ENCODE measurements around the gene RNF150. TPM values are rescaled to one million over a fixed set of nuclear protein-coding genes. Genes with fewer than 3 reads are reported as not detected.

The RNF150 gene
- total RNA-seq, 1 experiment from 2014 or later: 1.3 TPM

DNA sequence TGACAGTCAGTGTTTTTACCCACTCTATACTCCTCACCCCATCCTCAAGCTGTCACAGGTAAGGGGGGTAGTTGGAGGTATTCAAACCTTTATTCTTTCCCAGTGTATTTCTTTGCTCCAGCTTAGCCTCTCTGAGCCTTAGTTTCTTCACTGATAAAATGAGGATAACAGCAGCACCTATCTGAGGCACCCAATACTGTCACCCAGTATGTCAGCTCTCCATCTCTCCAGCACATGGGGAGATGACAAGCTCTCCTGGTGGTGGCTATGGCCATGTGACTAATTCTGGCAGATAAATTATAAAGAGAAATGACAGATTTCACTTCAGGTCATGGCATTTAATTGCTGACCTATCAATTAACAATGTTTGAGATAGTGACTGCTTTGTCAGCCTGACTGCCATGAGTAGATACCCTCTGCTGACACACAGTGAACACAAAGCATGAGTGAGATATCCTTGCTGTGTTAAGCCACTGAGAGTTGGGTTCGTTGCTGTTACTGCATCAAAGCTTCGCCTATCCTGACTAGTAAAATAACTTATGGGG lies 200.7 kb downstream of the RNF150 start:
- no peaks in the 10 kb centered on the region for H3K9me3 ChIP-seq (ENCODE audit: control insufficient read depth, insufficient read depth, low read depth, low read length)
- BruUV-seq (replicated peaks): no TSS peak
- H3K27me3 ChIP-seq (ENCODE audit: control insufficient read depth, insufficient read depth, low read length): no peaks in the 10 kb centered on the region
- in situ Hi-C loops (cut with HindIII; ENCODE audit: low pct_unique_long_range_greater_than_20kb, low sequenced_read_pairs): no loop called here
- ChIA-PET POLR2A (no interaction called here), CTCF (interaction anchor here (0.6 kb wide), 1 partner anchor 224 kb away, joined by 3 read pairs; no protein-coding TSS in a partner anchor)
- H3K27ac ChIP-seq (ENCODE audit: low read length): no peak overlapping the region
- TF ChIP-seq, protein P1, sequence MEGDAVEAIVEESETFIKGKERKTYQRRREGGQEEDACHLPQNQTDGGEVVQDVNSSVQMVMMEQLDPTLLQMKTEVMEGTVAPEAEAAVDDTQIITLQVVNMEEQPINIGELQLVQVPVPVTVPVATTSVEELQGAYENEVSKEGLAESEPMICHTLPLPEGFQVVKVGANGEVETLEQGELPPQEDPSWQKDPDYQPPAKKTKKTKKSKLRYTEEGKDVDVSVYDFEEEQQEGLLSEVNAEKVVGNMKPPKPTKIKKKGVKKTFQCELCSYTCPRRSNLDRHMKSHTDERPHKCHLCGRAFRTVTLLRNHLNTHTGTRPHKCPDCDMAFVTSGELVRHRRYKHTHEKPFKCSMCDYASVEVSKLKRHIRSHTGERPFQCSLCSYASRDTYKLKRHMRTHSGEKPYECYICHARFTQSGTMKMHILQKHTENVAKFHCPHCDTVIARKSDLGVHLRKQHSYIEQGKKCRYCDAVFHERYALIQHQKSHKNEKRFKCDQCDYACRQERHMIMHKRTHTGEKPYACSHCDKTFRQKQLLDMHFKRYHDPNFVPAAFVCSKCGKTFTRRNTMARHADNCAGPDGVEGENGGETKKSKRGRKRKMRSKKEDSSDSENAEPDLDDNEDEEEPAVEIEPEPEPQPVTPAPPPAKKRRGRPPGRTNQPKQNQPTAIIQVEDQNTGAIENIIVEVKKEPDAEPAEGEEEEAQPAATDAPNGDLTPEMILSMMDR (IDR thresholded peaks at IDR 0.05): no peak
- TF ChIP-seq POLR2AphosphoS5 (IDR thresholded peaks at IDR 0.05; ENCODE audit: low read depth, low read length) (no peak), TCF7L2 (IDR thresholded peaks at IDR 0.05; ENCODE audit: low read depth, low read length) (no peak), SIN3A (IDR thresholded peaks at IDR 0.05; ENCODE audit: borderline replicate concordance, insufficient read depth, low read depth, low read length) (no peak)
- TF ChIP-seq, protein P2, sequence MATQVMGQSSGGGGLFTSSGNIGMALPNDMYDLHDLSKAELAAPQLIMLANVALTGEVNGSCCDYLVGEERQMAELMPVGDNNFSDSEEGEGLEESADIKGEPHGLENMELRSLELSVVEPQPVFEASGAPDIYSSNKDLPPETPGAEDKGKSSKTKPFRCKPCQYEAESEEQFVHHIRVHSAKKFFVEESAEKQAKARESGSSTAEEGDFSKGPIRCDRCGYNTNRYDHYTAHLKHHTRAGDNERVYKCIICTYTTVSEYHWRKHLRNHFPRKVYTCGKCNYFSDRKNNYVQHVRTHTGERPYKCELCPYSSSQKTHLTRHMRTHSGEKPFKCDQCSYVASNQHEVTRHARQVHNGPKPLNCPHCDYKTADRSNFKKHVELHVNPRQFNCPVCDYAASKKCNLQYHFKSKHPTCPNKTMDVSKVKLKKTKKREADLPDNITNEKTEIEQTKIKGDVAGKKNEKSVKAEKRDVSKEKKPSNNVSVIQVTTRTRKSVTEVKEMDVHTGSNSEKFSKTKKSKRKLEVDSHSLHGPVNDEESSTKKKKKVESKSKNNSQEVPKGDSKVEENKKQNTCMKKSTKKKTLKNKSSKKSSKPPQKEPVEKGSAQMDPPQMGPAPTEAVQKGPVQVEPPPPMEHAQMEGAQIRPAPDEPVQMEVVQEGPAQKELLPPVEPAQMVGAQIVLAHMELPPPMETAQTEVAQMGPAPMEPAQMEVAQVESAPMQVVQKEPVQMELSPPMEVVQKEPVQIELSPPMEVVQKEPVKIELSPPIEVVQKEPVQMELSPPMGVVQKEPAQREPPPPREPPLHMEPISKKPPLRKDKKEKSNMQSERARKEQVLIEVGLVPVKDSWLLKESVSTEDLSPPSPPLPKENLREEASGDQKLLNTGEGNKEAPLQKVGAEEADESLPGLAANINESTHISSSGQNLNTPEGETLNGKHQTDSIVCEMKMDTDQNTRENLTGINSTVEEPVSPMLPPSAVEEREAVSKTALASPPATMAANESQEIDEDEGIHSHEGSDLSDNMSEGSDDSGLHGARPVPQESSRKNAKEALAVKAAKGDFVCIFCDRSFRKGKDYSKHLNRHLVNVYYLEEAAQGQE (IDR thresholded peaks at IDR 0.05; ENCODE audit: insufficient read depth in 1 of 2, low read depth in 2 of 2, low read length in 1 of 2): no peak
- no peak overlapping the region for H3K4me3 ChIP-seq (ENCODE audit: low read depth in 2 of 2, low read length in 2 of 2)
- no peaks in the 10 kb centered on the region for H3K36me3 ChIP-seq (ENCODE audit: control insufficient read depth, insufficient read depth, low read length)
- intact Hi-C loops (cut with micrococcal nuclease; ENCODE audit: unreplicated experiment): no loop called here
- no peaks in the 10 kb centered on the region for H3K4me1 ChIP-seq (ENCODE audit: control insufficient read depth, insufficient read depth, low read length)
- DNase-seq (ENCODE audit: low read depth, low spot score): no peak
- ATAC-seq: no peak

DNA sequence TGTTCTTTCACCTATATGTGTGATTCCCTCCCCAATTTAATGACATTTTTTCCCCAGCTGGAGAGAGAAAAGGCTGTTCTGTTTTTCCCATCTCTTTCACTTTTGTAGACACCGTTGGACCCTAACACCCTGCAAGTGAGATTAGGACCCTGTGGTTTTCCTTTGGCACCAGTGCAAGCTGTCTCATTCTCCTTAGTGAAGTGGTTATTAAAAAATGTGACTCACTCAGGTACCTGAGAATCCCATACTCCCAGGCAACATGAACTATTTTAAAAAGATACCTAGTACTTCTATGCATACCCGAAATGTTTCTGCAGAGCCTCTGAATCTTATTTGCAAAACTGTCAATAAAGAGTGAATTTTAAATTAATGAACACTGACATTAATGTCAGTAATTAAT lies 201.4 kb downstream of the RNF150 start:
- CTCF ChIA-PET: no interaction called here
- Histone ChIP-seq H3K4me3 (ENCODE audit: low read depth in 2 of 2, low read length in 2 of 2) (no peak overlapping the region), H3K9me3 (ENCODE audit: control insufficient read depth, insufficient read depth, low read depth, low read length) (no peaks in the 10 kb centered on the region), H3K27ac (ENCODE audit: low read length) (no peak overlapping the region), H3K4me1 (ENCODE audit: control insufficient read depth, insufficient read depth, low read length) (no peaks in the 10 kb centered on the region), H3K27me3 (ENCODE audit: control insufficient read depth, insufficient read depth, low read length) (no peaks in the 10 kb centered on the region), H3K36me3 (ENCODE audit: control insufficient read depth, insufficient read depth, low read length) (no peaks in the 10 kb centered on the region)
- POLR2A ChIA-PET: no interaction called here
- TF ChIP-seq TCF7L2 (IDR thresholded peaks at IDR 0.05; ENCODE audit: low read depth, low read length) (no peak), POLR2AphosphoS5 (IDR thresholded peaks at IDR 0.05; ENCODE audit: low read depth, low read length) (no peak), SIN3A (IDR thresholded peaks at IDR 0.05; ENCODE audit: borderline replicate concordance, insufficient read depth, low read depth, low read length) (no peak)
- TF ChIP-seq, protein P2 (IDR thresholded peaks at IDR 0.05; ENCODE audit: insufficient read depth in 1 of 2, low read depth in 2 of 2, low read length in 1 of 2): no peak
- TF ChIP-seq, protein P1 (IDR thresholded peaks at IDR 0.05): no peak
- in situ Hi-C loops (cut with HindIII; ENCODE audit: low pct_unique_long_range_greater_than_20kb, low sequenced_read_pairs): no loop called here
- DNase-seq (ENCODE audit: low read depth, low spot score) (no peak), ATAC-seq (no peak)
- intact Hi-C loops (cut with micrococcal nuclease; ENCODE audit: unreplicated experiment): no loop called here
- no TSS peak for BruUV-seq (replicated peaks)
